NCI-H774 (cell line): Measurements from ENCODE around the gene COMMD9.

ENCODE experiments used
- DNase-seq: peaks from one replicate; lab custom pipeline; 2025; lab: John Stamatoyannopoulos, UW

COMMD9 gene

GRCh38 chr11:36257351-36257750 is 31.9 kb downstream of the COMMD9 start:
- no peak for DNase-seq

- no peak for DNase-seq
Measured at GRCh38 chr11:36254713-36255112, 34.5 kb downstream of the COMMD9 start.

DNA sequence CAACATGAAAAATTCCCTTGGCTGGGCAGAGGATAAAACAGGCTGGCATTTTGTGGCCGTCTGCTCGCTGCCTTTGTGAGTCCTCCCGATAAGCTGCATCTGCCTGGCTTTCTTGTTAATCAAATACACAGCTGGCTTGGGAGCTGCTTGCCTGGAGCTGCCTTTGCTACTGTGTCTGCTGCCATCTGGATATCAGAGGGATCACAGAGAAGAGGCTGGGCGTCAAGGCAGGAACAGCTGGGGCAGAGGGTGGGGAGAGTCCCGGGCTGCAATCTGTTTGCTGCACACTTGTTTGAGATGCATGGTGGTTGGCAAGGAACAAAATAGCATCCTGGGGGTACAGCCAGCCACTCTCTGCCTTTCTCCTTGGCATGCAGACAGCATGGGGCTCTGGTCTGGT is 36.0 kb downstream of the COMMD9 start:
- no peak for DNase-seq

DNA sequence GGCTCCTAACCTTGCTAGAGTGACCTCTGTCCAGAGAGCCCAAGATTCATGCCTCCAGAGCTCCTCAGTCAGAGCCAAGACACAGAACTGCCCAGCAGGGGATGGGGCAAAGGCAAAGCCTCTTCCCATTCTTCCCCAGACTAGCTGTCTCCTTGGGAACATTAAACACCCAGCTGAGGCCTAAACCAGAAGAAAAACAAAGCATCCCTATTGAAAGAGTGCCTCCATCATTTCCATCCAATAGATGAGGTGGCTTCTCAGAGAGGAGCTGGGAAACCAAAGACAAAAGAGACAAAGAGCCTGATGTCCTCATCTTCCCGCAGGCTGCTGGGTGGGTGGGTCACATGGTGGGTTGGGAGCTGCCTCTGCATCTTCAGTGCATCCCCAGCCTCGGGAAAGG is 37.4 kb downstream of the COMMD9 start:
- DNase-seq = no peak

GRCh38 chr11:36249246-36249645 is 40.0 kb downstream of the COMMD9 start:
- DNase-seq = no peak

GRCh38 chr11:36248436-36248835 is 40.8 kb downstream of the COMMD9 start:
- DNase-seq = no peak

- DNase-seq = no peak
Measured at GRCh38 chr11:36247493-36247892, 41.7 kb downstream of the COMMD9 start.

DNA sequence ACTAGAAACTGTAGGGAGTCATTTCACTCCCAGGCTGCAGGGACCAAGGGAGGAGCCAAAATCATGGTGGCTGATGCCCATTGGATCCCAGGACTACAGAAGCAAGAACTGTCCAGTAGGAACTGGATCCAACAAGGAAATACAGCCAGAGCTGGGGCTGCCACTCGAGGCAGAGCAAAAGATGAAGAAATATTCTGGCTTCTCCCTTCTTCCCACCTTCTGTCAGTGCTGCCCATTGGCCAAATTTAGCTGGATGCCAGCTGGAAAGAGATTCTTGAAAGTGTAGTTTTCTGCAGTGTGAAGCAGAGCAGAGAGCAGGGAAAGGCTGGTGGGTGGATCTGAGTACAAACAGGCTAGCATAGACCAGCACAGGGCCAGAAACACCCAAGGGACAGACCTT is 45.6 kb downstream of the COMMD9 start:
- DNase-seq = no peak

DNA sequence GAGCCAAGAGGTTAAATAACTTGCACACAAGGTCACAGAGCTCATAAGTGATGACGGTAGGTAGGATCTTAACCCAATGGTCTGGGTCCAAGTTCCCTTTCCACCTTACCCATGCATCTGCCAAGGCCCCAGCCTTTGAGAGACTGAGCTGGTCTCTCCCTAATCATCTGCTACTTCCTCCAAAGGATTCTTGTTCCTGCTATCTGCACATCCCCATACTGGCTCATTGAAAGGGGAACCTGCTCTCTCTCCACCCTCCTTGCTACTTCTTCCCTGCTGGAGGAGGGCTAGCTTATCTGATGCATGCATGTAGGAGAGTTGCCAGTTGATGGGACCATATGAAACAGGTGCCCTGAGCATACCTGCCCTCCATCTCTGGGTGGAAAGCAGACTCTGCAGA is 47.7 kb downstream of the COMMD9 start:
- DNase-seq = no peak

- no peak for DNase-seq
Measured at GRCh38 chr11:36240801-36241200, 48.4 kb downstream of the COMMD9 start.

- DNase-seq = no peak
Measured at GRCh38 chr11:36240173-36240572, 49.1 kb downstream of the COMMD9 start.

DNA sequence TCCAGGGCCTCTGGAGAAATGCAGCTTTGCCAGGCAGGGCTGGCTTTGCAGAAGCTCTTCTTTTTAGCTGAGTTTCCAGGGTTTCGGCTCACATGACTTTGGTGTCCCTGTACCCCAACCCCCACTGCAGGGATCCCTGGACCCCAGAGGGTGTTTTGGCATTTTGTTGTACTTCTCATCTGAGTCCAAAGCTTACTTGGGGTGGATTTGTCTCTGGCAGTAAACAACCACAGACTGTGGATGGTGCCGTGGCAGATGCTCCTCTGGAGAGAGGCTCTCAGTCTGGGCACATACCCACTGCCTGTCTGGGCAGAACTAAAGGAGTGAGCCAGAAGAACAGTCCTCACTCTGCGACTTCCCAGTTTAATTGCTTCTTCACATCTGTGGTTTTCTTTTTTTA is 49.6 kb downstream of the COMMD9 start:
- DNase-seq = no peak

DNA sequence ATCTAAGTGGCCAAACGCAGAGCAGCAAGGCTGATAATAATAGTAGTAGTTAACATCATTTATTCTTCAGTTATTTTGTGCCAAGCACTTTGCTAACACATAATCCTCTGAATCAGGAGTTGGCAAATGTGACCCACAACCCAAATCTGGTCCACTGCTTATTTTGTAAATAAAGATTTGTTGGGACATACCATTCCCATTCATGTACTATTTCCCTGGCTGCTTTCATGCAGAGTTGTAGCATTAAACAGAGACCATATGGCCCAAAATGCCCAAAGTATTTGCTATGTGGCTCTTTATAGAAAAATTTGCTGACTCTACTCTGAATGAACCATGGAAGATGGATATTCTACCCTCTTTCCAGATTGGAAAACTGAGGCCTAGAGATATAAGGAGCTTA is 50.3 kb downstream of the COMMD9 start:
- DNase-seq = no peak

GRCh38 chr11:36238036-36238631 is 51.1 kb downstream of the COMMD9 start:
- no peak for DNase-seq

DNA sequence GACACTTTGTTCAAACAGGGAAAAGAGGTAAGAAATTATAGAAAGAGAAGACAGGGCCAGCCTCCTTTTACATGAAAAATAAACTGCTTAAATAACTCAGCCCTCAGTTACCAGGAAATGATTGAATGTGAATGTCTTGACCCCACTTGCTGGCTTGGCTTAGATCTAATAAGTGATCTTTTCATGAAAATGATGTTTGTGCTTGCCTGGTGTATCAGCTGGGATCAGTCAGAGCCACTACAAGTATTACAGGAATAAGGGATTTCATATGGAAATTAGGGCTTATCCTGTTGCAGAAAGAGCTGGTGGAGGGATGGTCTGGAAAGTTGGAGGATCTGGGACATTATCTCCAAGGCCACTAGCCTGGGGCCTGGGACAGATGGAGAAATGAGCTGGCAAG is 51.8 kb downstream of the COMMD9 start:
- no peak for DNase-seq

- DNase-seq = no peak
Measured at GRCh38 chr11:36235750-36236149, 53.5 kb downstream of the COMMD9 start.

DNA sequence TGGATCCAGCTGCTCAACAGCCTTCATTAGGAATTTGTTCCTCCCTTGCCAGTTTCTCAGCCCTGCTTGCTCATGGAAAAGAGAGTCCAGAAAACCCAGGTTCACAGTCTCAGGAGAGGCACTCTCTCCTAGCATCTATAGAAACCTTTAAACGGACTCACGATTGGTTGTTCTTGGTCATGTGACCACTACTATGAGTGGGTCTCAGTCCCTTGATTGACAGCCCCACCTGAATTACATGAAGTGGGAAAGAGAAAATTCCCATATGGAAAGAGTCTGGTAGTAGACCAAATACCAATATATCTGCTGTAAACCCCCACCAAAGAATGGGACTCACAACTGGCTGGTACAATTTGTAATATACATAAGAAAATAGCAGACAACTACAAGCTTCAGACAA is 54.4 kb downstream of the COMMD9 start:
- DNase-seq = no peak

DNA sequence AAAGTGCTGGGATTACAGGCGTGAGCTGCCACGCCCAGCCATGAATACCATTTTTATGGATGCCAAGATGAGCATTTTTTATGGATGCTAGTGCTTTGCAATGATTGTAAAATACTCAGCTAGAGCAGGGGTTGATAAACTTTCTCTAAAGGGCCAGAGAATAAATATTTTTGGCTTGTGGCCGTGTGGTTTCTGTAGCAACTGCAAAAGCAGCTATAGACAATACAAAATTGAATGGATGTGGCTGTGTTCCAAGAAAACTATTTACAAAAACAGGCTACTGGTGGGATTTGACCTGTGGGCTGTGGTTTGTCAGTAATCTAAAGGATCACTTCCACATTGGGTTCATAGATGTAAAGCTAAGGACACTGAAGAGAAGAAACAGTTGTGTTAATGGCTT is 56.0 kb downstream of the COMMD9 start:
- no peak for DNase-seq

- no peak for DNase-seq
Measured at GRCh38 chr11:36230779-36231699, 58.2 kb downstream of the COMMD9 start.

GRCh38 chr11:36229091-36229705 is 60.0 kb downstream of the COMMD9 start:
- no peak for DNase-seq

- no peak for DNase-seq
Measured at GRCh38 chr11:36228689-36229088, 60.5 kb downstream of the COMMD9 start.

DNA sequence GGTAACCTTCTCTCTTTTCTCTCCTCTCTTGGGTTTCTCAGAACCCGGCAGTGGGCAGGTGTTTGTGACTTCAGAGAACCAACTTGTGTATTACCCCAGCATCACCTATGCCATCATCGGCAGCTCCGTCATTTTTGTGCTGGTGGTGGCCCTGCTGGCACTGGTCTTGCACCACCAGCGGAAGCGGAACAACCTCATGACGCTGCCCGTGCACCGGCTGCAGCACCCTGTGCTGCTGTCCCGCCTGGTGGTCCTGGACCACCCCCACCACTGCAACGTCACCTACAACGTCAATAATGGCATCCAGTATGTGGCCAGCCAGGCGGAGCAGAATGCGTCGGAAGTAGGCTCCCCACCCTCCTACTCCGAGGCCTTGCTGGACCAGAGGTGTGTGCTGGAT is 62.2 kb downstream of the COMMD9 start:
- DNase-seq = no peak

GRCh38 chr11:36224209-36224882 is 64.9 kb downstream of the COMMD9 start:
- DNase-seq = no peak
